Fibroblast of lung (primary cell): ENCODE measurements around the gene ETNK2.

Source experiments
- EZH2 ChIP-seq: IDR thresholded peaks from 2 replicates; pipeline ENCODE4 v1.5.1; 2012; ENCODE audit warnings: low read length, control low read depth, mild to moderate bottlenecking; ENCODE audit errors: missing control alignments
- TF ChIP-seq, protein P1 (sequence below), 2 donors: IDR thresholded peaks in 1 of 2; conservative IDR thresholded peaks in 1 of 2; 1 replicate in 1 of 2; 2 replicates in 1 of 2; pipeline ENCODE4 v1.5.1; 2011 to 2012; ENCODE audit warnings: low read length in 2 of 2, control low read depth in 1 of 2, inconsistent platforms in 1 of 2, low read depth in 1 of 2, mild to moderate bottlenecking in 1 of 2

DNA sequence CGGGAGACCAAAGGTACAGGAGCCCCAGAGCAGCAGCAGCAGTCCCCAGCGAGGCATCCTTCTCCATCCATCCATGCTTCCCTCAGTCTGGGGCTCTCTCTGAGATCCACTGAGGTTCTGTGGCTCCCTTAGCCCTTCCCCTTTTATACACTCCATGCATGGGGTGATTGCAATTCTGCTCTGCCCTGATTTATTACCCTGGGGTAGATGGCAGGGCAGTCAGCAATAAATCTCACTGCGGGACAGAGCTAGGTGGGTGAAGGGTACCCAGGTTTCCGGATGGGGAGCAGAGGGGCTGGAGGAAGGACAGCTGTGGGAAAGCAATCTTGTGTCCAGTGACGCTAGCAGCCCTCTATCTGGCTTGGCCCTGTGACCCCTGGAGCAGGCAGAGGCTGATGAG is 14.4 kb upstream of the ETNK2 start, which contains the start of gene REN:
- TF ChIP-seq, protein P1, sequence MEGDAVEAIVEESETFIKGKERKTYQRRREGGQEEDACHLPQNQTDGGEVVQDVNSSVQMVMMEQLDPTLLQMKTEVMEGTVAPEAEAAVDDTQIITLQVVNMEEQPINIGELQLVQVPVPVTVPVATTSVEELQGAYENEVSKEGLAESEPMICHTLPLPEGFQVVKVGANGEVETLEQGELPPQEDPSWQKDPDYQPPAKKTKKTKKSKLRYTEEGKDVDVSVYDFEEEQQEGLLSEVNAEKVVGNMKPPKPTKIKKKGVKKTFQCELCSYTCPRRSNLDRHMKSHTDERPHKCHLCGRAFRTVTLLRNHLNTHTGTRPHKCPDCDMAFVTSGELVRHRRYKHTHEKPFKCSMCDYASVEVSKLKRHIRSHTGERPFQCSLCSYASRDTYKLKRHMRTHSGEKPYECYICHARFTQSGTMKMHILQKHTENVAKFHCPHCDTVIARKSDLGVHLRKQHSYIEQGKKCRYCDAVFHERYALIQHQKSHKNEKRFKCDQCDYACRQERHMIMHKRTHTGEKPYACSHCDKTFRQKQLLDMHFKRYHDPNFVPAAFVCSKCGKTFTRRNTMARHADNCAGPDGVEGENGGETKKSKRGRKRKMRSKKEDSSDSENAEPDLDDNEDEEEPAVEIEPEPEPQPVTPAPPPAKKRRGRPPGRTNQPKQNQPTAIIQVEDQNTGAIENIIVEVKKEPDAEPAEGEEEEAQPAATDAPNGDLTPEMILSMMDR (conservative IDR thresholded peaks at IDR 0.05 in 1 of 2, IDR thresholded peaks at IDR 0.05 in 1 of 2; ENCODE audit: low read depth in 1 of 2, low read length in 2 of 2): no peak
- no peak for TF ChIP-seq EZH2
